Mucosa of descending colon (tissue), 3 donors: ENCODE data around the gene COL1A1. TPM values are rescaled to one million over a fixed set of nuclear protein-coding genes. Genes with fewer than 3 reads are reported as not detected.

ENCODE experiments used
- ATAC-seq: fragments of 200-7000 bp; cut with Tn5 transposase; one replicate; pipeline ENCODE4 v1.9.1; 2020; ENCODE audit warnings: mild to moderate bottlenecking, moderate library complexity
- DNase-seq, 3 donors: peaks; one replicate each; pipeline ENCODE4 v3.0.0-alpha.2; 2020
- H3K36me3 ChIP-seq: fragments of 200-600 bp; one replicate; pipeline ENCODE4 v1.8.0; 2021; ENCODE audit warnings: low read depth, mild to moderate bottlenecking
- H3K4me1 ChIP-seq: fragments of 200-600 bp; one replicate; pipeline ENCODE4 v1.8.0; 2021; ENCODE audit warnings: low read depth, mild to moderate bottlenecking
- H3K4me3 ChIP-seq: fragments of 200-600 bp; one replicate; pipeline ENCODE4 v1.8.0; 2021; ENCODE audit warnings: mild to moderate bottlenecking
- H3K9me3 ChIP-seq: fragments of 200-600 bp; one replicate; pipeline ENCODE4 v1.8.0; 2021; ENCODE audit warnings: mild to moderate bottlenecking
- intact Hi-C, 2 donors: fragments of 100-400 bp; cut with DNase I in 1 of 2; cut with micrococcal nuclease in 1 of 2; formaldehyde crosslinking; loops; one replicate each; pipeline versions ENCODE4 v1.11.0 to v1.11.1; 2022; cut with DNase I, micrococcal nuclease
- total RNA-seq, 3 donors: library from RNA; stranded (reverse); fragmentation: NEBNext Ultra II Directional in 2 of 3; extraction: Animal tissue kit (Norgen Biotek cat#: 25700) in 2 of 3; gene quantifications; one replicate each; pipeline versions ENCODE4 v1.2.1 to v1.2.4, GENCODE V29; 2021 to 2023
- TF ChIP-seq, protein P1 (sequence below): fragments of 200-600 bp; IDR thresholded peaks from one replicate; pipeline ENCODE4 v1.8.0; 2022; ENCODE audit warnings: antibody characterized with exemption, mild to moderate bottlenecking
- donor health status: DM: no; HTN: no; CAD: no; lungs with moderate emphysema.
- donor health status: DM: no; HTN: no; CAD: no.
- donor health status: DM: no; HTN: yes; CAD: no.

The COL1A1 gene
- total RNA-seq, 3 donors from 2014 or later = 53.0 to 248 (median 160) TPM

DNA sequence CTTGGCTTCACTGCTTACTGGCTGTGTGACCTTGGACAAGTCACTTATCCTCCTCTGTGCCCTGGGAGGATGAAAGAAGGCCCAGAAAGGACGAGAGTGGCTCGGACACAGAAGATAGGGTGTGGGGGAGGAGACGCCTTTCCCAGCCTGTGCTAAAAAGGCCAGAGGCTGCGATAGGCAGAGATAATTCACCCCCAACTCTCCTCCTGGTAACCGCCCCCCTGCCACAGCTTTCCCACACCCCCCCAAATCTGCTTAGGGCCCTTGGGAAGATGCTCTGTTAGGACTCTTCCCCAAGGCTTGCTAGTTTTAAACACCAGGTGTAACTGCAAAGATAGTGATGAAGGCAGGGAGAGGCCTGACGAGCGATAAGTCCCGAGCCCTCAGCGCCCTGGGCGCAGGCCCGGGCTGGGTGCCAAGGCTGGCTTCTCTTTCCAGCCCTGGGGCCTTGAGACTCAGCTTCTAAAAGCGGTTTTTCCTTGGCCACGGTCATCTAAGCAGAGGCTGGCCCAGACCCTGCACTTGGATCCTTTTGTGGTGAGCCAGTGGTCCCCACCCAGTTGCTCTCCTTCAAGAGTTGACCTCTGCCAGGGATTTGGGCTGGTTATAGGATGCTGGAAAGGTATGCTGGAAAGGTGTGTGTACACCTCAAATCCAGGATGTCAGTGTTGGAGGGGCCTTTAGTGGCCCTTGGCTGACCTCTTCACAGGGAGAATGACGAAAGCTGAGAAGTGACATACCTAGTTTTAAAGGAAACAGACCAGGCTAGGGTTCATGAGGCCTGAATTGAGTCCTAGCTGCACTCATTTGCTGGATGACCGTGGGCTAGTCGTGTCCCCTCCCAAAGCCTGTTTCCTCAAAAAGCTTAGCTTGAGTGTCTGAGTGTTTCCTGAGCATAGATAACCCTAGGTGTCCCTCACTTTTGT, 47.5 kb downstream of the COL1A1 start:
- intact Hi-C loops = no loop called here
- ATAC-seq = no peak
- H3K9me3 ChIP-seq = no peaks in the 10 kb centered on the region
- peak; percentile 22 to 60 (median 38) for DNase-seq
- TF ChIP-seq, protein P1, sequence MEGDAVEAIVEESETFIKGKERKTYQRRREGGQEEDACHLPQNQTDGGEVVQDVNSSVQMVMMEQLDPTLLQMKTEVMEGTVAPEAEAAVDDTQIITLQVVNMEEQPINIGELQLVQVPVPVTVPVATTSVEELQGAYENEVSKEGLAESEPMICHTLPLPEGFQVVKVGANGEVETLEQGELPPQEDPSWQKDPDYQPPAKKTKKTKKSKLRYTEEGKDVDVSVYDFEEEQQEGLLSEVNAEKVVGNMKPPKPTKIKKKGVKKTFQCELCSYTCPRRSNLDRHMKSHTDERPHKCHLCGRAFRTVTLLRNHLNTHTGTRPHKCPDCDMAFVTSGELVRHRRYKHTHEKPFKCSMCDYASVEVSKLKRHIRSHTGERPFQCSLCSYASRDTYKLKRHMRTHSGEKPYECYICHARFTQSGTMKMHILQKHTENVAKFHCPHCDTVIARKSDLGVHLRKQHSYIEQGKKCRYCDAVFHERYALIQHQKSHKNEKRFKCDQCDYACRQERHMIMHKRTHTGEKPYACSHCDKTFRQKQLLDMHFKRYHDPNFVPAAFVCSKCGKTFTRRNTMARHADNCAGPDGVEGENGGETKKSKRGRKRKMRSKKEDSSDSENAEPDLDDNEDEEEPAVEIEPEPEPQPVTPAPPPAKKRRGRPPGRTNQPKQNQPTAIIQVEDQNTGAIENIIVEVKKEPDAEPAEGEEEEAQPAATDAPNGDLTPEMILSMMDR = no peak
- no peaks in the 10 kb centered on the region for H3K4me1 ChIP-seq
- no peak overlapping the region for H3K4me3 ChIP-seq
- no peaks in the 10 kb centered on the region for H3K36me3 ChIP-seq

DNA sequence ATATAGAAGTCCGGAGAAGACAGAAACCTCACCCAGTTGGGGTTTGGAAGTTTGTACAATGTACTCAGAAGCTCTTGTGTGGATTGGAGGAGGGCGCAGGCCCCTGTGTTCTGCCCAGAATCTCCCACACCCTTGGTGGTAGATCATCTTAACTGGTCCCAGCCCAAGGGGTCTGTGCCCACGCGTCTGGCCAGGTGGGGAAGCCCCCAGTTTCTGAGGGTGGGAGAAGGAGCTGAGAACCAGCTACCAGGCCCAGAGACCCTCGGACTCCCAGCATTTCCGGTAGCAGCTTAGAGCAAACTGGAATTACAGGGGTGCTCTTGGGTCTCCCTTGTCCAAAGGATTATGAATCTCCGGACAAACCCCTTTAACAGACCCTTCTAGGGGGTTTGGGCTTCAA, 48.7 kb downstream of the COL1A1 start:
- H3K36me3 ChIP-seq = no peaks in the 10 kb centered on the region
- ATAC-seq (no peak), DNase-seq (peak in 1 of 3 donors; percentile 58)
- intact Hi-C loops = no loop called here
- peaks cover 7% of the 10 kb centered on the region for H3K4me1 ChIP-seq
- H3K9me3 ChIP-seq = no peaks in the 10 kb centered on the region
- no peak overlapping the region for H3K4me3 ChIP-seq
- TF ChIP-seq, protein P1 = no peak

DNA sequence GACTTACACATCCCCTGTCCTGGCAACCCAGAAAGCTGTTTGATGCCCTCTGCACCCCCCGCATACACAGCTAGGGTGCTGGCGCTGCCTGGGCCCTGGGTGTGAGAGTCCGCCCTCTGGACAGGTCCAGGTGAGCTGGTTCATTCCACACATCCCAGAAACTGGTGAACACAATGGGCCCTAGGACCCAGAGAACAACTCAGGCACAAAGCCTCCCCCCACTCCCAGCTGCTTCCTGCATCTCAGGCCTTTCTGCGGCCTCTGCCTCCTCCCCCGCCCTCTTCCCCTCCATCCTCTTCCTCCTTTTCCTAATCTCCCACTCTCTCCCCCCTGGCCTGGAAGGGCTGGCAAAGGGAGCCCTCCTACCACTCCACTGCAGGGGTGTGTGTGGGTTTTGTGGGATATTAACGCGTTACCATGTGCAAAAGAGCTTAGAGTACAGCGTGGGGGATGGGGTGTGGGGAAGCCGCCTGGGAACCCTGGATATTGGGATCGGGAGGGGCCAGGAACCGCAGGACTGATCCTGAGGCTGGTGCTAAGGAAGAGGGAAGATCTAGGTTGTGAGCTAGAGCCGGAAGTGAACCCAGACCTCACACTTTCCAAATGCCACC, 49.4 kb downstream of the COL1A1 start:
- Histone ChIP-seq H3K36me3 (no peaks in the 10 kb centered on the region), H3K4me1 (peaks cover 14% of the 10 kb centered on the region), H3K4me3 (no peak overlapping the region), H3K9me3 (no peaks in the 10 kb centered on the region)
- TF ChIP-seq, protein P1 = no peak
- ATAC-seq (peak; percentile 74), DNase-seq (peak; percentile 83 to 95 (median 89))
- intact Hi-C loops = no loop called here

DNA sequence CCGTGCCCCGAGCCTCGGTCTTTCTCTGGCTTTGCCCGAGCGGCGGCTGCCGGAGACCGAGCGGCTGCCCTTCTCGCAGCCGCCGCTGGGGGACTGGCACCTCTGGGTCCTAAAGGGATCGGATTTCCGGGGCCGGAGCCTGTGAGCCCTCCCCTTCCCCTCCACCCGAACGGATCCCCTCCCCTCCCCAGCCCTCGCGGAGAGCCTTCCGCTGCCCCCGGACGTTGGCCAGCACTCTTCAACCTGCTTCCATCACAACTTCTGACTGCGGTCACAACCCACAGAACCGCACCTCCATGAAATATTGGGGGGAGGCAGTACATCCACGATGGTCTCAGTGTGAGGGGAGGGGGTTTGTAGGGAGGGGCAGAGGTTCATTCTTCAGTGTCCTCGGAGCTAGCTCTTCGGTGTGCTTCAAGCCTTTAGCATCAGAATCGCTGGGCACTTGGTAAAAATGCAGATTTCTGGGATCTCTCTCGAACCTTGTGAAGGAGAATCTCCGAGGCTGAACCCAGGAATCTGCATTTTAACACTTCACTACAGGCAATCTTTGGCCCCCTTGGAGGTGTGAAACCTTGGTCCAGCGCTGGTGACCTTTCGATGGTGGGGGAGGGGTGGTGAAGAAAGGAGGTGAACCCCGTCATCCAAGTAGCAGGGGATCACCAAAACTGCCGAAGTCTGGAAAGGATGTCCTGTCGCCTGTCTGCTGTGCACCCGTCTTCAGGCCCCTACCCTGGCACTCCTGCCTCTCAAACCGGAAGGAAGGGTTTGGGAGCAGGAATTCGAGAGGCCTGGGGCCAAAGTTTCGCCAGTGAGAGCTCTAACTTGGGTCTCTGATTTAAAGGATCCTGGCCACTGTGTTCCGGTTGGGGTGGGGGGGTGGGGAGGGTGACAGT, 50.1 kb downstream of the COL1A1 start:
- no peaks in the 10 kb centered on the region for H3K36me3 ChIP-seq
- no peaks in the 10 kb centered on the region for H3K9me3 ChIP-seq
- ATAC-seq = peak; percentile 73
- intact Hi-C loops = no loop called here
- H3K4me1 ChIP-seq = peaks cover 20% of the 10 kb centered on the region
- peak; percentile 92 to 95 (median 93) for DNase-seq
- TF ChIP-seq, protein P1 = peak; percentile 63
- H3K4me3 ChIP-seq = peak overlapping the region; percentile 69

DNA sequence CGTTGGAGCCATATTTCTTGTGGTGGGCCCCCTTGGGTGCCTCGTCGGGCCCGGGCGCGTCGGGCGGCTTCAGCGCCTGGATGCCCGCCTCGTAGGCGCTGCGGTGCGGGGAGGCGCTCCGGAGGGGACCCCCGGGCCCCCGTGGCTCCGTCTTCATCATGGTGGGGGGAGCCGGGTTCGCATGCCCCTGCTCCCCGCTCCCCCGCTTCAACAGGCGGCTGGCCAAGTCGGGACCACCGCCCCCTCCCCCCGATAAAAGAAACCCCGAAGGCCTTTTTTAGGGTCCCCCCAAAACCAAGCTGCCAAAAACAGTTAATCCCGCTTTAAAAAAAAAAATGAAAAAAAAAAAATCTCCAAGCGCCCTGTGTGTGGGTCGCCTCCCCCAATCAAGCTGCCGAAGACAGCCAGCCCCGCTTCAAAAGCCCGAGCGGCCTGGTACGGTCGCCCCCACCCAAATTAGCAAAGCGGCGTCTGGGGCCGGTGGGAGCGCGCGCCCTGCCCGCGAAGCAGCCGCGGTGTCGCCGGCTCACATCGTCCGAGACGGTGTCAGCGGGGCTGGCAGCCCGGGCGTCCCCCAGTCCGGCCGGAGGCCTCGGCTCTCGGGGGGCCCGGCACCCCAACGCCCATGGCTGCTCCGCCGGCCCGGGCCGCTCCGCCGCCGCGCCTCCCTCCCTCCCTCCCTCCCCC, 50.9 kb downstream of the COL1A1 start, which contains the start of gene PPP1R9B:
TSS of gene PPP1R9B (minus strand) at position 324 of the 687 bp plus-strand sequence. CDS start at position 160, 164 bp downstream.
- TF ChIP-seq, protein P1 = no peak
- Histone ChIP-seq H3K4me3 (peak within 1 kb of the TSS; percentile 69), H3K4me1 (peaks cover 26% of the 10 kb centered on the region), H3K9me3 (no peaks in the 10 kb centered on the region), H3K36me3 (no peaks in the 10 kb centered on the region)
- intact Hi-C loops = no loop called here
- ATAC-seq (peak; percentile 7), DNase-seq (peak in 2 of 3 donors; percentile 55 to 78)
